ENCODE data around the gene DCAF10. TPM values are rescaled to one million over a fixed set of nuclear protein-coding genes. Genes with fewer than 3 reads are reported as not detected.

The DCAF10 gene
- polyA plus RNA-seq, 3 donors = 12.4 to 17.2 (median 14.7) TPM

GRCh38 chr9:37910271-37910670, 109.7 kb downstream of the DCAF10 start:
- no peak overlapping the region for H3K4me3 ChIP-seq (replicated peaks in 1 of 3; ENCODE audit: low read depth in 2 of 3, low read length in 3 of 3)
- no peak overlapping the region for H3K27ac ChIP-seq (ENCODE audit: low read depth in 1 of 2, low read length in 2 of 2)
- no peak overlapping the region for H2AFZ ChIP-seq (ENCODE audit: insufficient read depth, low read depth, low read length, poor library complexity, severe bottlenecking)
- no peaks in the 10 kb centered on the region for H4K20me1 ChIP-seq (ENCODE audit: insufficient read depth, low read length)
- H3K9ac ChIP-seq (ENCODE audit: insufficient read depth, low read length, poor library complexity, severe bottlenecking) = no peak overlapping the region
- peaks cover 37 to 41% of the 10 kb centered on the region in 2 donors for H3K4me1 ChIP-seq (ENCODE audit: control insufficient read depth in 1 of 2, insufficient read depth in 2 of 2, low read length in 2 of 2)
- no peaks in the 10 kb centered on the region for H3K36me3 ChIP-seq (replicated peaks in 1 of 2; ENCODE audit: control insufficient read depth in 1 of 2, insufficient read depth in 2 of 2, low read length in 2 of 2)
- H3K27ac Mint-ChIP-seq = peak overlapping the region in 5 of 7 donors; percentile 80 to 92 (median 84)
- DNase-seq = no peak
- H3K36me3 Mint-ChIP-seq = no peaks in the 10 kb centered on the region
- H3K4me2 ChIP-seq (replicated peaks; ENCODE audit: extremely low read depth, low read length, poor library complexity, severe bottlenecking) = no peak overlapping the region
- peaks cover 0 to 2% (median 2%) of the 10 kb centered on the region in 3 donors for H3K27me3 Mint-ChIP-seq (ENCODE audit: low read depth in 3 of 3)
- H3K27me3 ChIP-seq (ENCODE audit: control insufficient read depth in 2 of 2, insufficient read depth in 2 of 2, low read length in 2 of 2) = no peaks in the 10 kb centered on the region
- H3K4me3 Mint-ChIP-seq = no peak overlapping the region
- intact Hi-C loops (cut with micrococcal nuclease) = loop anchor here (5.0 to 10.0 kb wide), 7 partner anchors 97 to 495 kb away; partner anchors contain the start of genes ALDH1B1 (in 1 of the 2) and SHB (in 1 of the 2)
- H3K9me3 Mint-ChIP-seq = no peaks in the 10 kb centered on the region
- no peak for TF ChIP-seq CTCF (IDR thresholded peaks at IDR 0.05)
- 80% methylated on average over 1 of the region's 4 CpGs for WGBS (ENCODE audit: insufficient coverage)
- no peaks in the 10 kb centered on the region for H3K79me2 ChIP-seq (ENCODE audit: insufficient read depth, low read length)
- H3K9me3 ChIP-seq (replicated peaks in 1 of 2; ENCODE audit: control insufficient read depth in 1 of 2, insufficient read depth in 1 of 2, low read length in 2 of 2) = no peaks in the 10 kb centered on the region
- H3K4me1 Mint-ChIP-seq = peaks cover 42% of the 10 kb centered on the region

GRCh38 chr9:37911271-37911681, 110.7 kb downstream of the DCAF10 start:
- Histone ChIP-seq H3K79me2 (ENCODE audit: insufficient read depth, low read length) (no peaks in the 10 kb centered on the region), H3K4me1 (ENCODE audit: control insufficient read depth in 1 of 2, insufficient read depth in 2 of 2, low read length in 2 of 2) (peaks cover 37 to 41% of the 10 kb centered on the region in 2 donors), H3K4me3 (replicated peaks in 1 of 3; ENCODE audit: low read depth in 2 of 3, low read length in 3 of 3) (no peak overlapping the region), H4K20me1 (ENCODE audit: insufficient read depth, low read length) (no peaks in the 10 kb centered on the region), H3K27me3 (ENCODE audit: control insufficient read depth in 2 of 2, insufficient read depth in 2 of 2, low read length in 2 of 2) (no peaks in the 10 kb centered on the region), H3K9me3 (replicated peaks in 1 of 2; ENCODE audit: control insufficient read depth in 1 of 2, insufficient read depth in 1 of 2, low read length in 2 of 2) (no peaks in the 10 kb centered on the region), H3K4me2 (replicated peaks; ENCODE audit: extremely low read depth, low read length, poor library complexity, severe bottlenecking) (peak overlapping the region; percentile 11), H3K27ac (ENCODE audit: low read depth in 1 of 2, low read length in 2 of 2) (peak overlapping the region; percentile 5 to 8), H2AFZ (ENCODE audit: insufficient read depth, low read depth, low read length, poor library complexity, severe bottlenecking) (no peak overlapping the region), H3K36me3 (replicated peaks in 1 of 2; ENCODE audit: control insufficient read depth in 1 of 2, insufficient read depth in 2 of 2, low read length in 2 of 2) (no peaks in the 10 kb centered on the region), H3K9ac (ENCODE audit: insufficient read depth, low read length, poor library complexity, severe bottlenecking) (no peak overlapping the region)
- no peaks in the 10 kb centered on the region for H3K36me3 Mint-ChIP-seq
- intact Hi-C loops (cut with micrococcal nuclease) = loop anchor here (5.0 to 10.0 kb wide), 7 partner anchors 96 to 494 kb away; partner anchors contain the start of genes ALDH1B1 (in 1 of the 2) and SHB (in 1 of the 2)
- H3K27ac Mint-ChIP-seq = peak overlapping the region in 6 of 7 donors; percentile 76 to 86 (median 82)
- TF ChIP-seq CTCF (IDR thresholded peaks at IDR 0.05) = no peak
- H3K4me1 Mint-ChIP-seq = peaks cover 41% of the 10 kb centered on the region
- no peak overlapping the region for H3K4me3 Mint-ChIP-seq
- DNase-seq = peak in 2 of 3 donors; percentile 6 to 31
- H3K9me3 Mint-ChIP-seq = no peaks in the 10 kb centered on the region
- peaks cover 0 to 2% (median 0%) of the 10 kb centered on the region in 3 donors for H3K27me3 Mint-ChIP-seq (ENCODE audit: low read depth in 3 of 3)
- WGBS (ENCODE audit: insufficient coverage) = 67% methylated on average over 5 of the region's 6 CpGs
